ENCODE results near the gene ACACB.

ACACB gene

DNA sequence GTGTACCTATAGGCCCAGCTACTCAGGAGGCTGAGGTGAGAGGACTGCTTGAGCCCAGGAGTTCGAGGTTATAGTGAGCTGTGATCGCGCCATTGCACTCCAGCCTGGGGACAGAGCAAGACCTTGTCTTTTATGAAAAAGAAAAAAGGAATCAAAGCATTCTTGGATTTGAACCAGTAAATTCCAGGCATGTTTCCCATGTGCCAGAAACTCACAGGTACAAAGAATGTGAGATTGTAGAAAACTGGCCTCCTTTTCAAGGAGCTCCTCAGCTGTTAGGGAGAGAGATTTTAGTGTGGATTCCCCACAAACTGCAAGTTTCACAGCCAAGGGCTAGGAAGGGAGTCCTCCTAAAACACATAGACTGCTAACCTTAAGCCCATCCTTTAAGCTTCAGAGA is 97.7 kb downstream of the ACACB start:
- no peak for DNase-seq (ENCODE audit: low read depth in 2 of 2)

GRCh38 chr12:109218996-109219395 is 102.6 kb downstream of the ACACB start:
- DNase-seq (ENCODE audit: low read depth in 2 of 2): no peak

GRCh38 chr12:109219938-109220337 is 103.6 kb downstream of the ACACB start:
- DNase-seq (ENCODE audit: low read depth in 2 of 2): no peak

- DNase-seq (ENCODE audit: low read depth in 2 of 2): no peak
Observed at GRCh38 chr12:109221277-109221931, 105.0 kb downstream of the ACACB start.

DNA sequence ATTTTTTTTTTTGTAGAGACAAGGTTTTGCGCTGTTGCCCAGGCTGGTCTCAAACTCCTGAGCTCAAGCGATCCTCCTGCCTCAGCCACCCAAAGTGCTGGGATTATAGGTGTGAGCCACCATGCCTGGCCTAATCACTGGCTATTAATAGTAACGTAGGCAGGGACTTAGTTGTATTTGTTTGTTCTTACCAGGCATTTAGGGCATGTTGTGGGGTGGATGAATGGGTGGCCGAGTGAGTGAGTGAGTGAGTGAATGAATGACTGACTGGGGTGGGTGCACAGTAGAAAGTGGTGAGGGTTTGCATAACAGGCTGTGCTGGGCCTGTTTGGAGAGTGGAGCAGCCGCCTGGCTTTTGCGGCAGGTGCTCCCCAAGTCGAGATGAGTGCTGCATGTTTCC is 105.7 kb downstream of the ACACB start:
- no peak for DNase-seq (ENCODE audit: low read depth in 2 of 2)

GRCh38 chr12:109222496-109222895 is 106.1 kb downstream of the ACACB start:
- DNase-seq (ENCODE audit: low read depth in 2 of 2): no peak

DNA sequence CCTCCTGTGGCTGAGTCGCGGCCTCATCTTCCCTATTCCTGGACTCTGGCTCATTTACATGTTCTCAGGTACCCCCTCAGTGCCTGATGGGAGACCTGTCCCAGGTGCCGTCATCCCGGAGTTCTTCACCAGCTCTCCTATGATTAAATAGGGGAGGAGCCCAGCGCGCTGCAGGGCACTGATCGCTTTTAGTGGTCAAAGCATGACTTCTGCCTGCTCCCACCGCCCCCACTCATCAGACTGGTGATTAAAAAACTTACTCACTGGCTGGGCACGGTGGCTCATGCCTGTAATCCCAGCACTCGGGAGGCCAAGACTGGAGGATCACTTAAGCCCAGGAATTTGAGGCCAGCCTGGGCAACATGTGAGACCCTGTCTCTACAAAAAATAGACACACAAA is 106.8 kb downstream of the ACACB start:
- DNase-seq (ENCODE audit: low read depth in 2 of 2): no peak

- no peak for DNase-seq (ENCODE audit: low read depth in 2 of 2)
Observed at GRCh38 chr12:109223868-109224267, 107.5 kb downstream of the ACACB start.

GRCh38 chr12:109228664-109229063 is 112.3 kb downstream of the ACACB start:
- DNase-seq (ENCODE audit: low read depth in 2 of 2): no peak

DNA sequence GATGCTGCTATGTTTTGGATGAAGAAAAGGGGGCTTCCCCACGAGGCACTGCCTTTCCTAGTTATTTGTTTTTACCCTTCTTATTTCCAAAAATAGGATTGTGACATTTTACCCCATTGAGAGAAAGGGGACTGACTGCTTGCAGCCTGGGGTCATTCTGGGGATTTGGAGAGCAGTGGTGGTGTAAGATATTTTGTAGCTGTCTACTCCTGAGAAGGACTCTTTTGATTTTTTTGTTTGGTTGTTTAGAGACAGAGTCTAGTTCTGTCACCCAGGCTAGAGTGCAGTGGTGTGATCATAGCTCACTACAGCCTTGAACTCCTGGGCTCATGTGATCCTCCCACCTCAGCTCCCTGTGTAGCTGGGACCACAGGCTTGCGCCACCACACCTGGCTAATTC is 113.8 kb downstream of the ACACB start:
- no peak for DNase-seq (ENCODE audit: low read depth in 2 of 2)

GRCh38 chr12:109232731-109233130 is 116.3 kb downstream of the ACACB start:
- no peak for DNase-seq (ENCODE audit: low read depth in 2 of 2)

DNA sequence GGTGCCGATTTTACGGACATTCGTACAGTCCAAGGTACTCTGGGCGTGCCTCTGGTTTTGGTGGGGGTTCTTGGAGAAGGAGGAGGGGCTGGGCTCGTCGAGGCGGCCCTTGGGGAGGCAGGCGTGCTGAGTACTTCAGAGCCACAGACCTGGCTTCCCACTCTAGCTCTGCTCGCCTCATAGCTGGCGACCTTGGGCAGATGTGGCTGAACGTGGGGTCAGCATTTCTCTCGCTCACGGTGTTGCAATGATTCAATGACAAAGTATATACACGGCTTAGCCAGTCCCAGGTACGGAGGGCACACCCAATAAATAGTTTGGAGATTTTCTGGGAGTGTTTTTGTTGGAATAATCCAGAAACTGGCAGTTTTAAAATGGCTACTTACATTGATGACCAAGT is 117.6 kb downstream of the ACACB start:
- no peak for DNase-seq (ENCODE audit: low read depth in 2 of 2)

DNA sequence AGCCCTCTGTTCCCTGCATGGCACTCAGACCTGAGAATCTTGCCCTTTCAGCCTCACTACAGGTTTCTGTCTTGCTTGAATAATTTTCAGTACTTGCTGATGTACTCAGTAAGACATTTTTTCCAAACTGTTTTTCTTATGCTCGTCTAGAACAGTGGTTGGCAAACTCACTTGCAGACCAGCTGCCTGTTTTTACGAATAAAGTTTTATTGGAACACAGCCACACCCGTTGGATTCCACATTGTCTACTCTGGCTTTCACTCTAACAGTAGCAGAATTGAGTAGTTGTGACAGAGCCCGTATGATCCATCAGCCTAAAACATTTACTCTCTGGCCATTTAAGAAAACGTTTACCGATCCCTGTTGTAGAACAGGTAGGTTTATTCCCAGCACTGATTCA is 119.9 kb downstream of the ACACB start:
- no peak for DNase-seq (ENCODE audit: low read depth in 2 of 2)

- DNase-seq (ENCODE audit: low read depth in 2 of 2): no peak
Observed at GRCh38 chr12:109239179-109239578, 122.8 kb downstream of the ACACB start.

GRCh38 chr12:109239691-109240090 is 123.3 kb downstream of the ACACB start:
- no peak for DNase-seq (ENCODE audit: low read depth in 2 of 2)

- DNase-seq (ENCODE audit: low read depth in 2 of 2): no peak
Observed at GRCh38 chr12:109240365-109240764, 124.0 kb downstream of the ACACB start.

DNA sequence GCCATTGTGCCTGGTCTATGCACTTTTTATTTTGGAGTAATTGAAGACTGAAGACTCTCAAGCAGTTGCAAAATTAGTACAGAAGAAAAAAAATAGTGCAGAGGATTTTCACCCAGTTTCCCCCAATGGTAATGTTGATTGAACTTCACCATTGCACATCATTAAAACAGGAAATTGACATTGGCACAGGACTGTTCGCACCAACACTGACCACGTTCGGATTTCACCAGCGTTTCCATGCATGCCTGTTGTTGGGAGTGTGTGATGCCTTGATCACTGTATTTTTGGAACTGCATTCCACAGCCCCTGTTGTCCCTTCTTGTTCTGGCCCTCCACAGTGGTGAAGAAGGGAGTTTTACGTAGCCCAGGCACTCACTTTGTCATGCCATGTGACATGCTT is 125.5 kb downstream of the ACACB start:
- no peak for DNase-seq (ENCODE audit: low read depth in 2 of 2)

GRCh38 chr12:109244073-109244472 is 127.7 kb downstream of the ACACB start:
- DNase-seq (ENCODE audit: low read depth in 2 of 2): no peak

DNA sequence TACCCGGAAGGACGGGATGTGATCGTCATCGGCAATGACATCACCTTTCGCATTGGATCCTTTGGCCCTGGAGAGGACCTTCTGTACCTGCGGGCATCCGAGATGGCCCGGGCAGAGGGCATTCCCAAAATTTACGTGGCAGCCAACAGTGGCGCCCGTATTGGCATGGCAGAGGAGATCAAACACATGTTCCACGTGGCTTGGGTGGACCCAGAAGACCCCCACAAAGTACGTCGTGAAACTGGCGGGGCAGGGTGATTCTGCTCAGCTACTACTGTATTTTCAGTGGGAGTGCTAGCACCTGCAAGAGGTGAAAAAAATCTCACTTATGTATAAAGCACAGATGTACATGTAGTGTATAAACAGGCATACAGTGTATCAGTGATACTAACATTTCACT is 129.8 kb downstream of the ACACB start:
- DNase-seq (ENCODE audit: low read depth in 2 of 2): no peak

GRCh38 chr12:109247831-109248654 is 131.7 kb downstream of the ACACB start:
- DNase-seq (ENCODE audit: low read depth in 2 of 2): no peak

DNA sequence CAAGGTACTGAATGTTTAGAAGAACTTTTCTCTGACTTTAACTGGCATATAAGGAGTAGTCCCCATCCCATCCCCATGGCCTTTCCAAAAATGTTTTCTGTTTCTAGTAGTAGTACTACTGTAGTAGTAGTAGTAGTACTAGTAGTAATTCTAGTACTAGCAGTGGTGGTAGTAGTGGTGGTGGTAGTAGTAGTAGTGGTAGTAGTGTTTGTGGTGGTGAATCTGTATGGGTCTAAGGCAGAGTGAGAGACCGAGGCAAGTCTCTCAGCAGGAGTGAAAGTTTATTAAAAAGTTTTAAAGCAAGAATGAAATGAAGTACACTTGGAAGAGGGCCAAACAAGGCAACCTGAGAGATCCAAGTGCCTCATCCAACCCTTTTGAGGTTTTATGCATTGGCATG is 134.1 kb downstream of the ACACB start:
- DNase-seq (ENCODE audit: low read depth in 2 of 2): no peak

DNA sequence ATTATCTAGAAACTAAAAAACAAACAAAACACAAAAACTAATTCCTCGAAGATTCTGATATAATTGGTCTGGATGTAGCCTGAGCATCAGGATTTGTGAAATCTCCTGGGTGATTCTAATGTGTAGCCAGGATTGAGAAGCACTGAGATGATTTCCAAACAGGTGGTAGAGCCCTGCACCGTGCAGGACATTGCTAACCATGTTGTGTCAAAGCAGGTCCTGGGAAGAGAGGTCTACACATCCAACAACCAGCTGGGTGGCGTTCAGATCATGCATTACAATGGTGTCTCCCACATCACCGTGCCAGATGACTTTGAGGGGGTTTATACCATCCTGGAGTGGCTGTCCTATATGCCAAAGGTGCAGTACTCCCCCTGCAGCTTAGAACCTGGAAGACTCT is 136.4 kb downstream of the ACACB start:
- DNase-seq (ENCODE audit: low read depth in 2 of 2): no peak

- no peak for DNase-seq (ENCODE audit: low read depth in 2 of 2)
Observed at GRCh38 chr12:109253913-109254544, 137.6 kb downstream of the ACACB start.

Data from stimulated activated CD8-positive, alpha-beta memory T cell treated with anti-CD3 and anti-CD28 coated beads, Interleukin-15, amount 100 ng/mL, for 48 hours (primary cell).